Fibroblast of villous mesenchyme (primary cell): ENCODE results near the gene PFDN6. TPM values are rescaled to one million over a fixed set of nuclear protein-coding genes. Genes with fewer than 3 reads are reported as not detected.

ENCODE experiments used
- DNase-seq: peaks from one replicate; pipeline ENCODE4 v3.0.0-alpha.2; 2010; ENCODE audit warnings: low read depth
- H3K4me3 ChIP-seq: 2 replicates; pipeline ENCODE4 v1.5.1; 2011; ENCODE audit warnings: low read depth, mild to moderate bottlenecking, low read length
- total RNA-seq: library from RNA; depleted of rRNA; stranded (reverse); fragments of >200 nt; gene quantifications from 2 replicates; pipeline ENCODE4 v1.2.3, GENCODE V29; 2012
- TF ChIP-seq, protein P1 (sequence below): IDR thresholded peaks from 2 replicates; pipeline ENCODE4 v1.5.1; 2012; ENCODE audit warnings: low read depth, mild to moderate bottlenecking, low read length; ENCODE audit not compliant: insufficient read depth

The PFDN6 gene
- total RNA-seq, 1 donor = 34.5 TPM

- DNase-seq = peak; percentile 82
- TF ChIP-seq, protein P1, sequence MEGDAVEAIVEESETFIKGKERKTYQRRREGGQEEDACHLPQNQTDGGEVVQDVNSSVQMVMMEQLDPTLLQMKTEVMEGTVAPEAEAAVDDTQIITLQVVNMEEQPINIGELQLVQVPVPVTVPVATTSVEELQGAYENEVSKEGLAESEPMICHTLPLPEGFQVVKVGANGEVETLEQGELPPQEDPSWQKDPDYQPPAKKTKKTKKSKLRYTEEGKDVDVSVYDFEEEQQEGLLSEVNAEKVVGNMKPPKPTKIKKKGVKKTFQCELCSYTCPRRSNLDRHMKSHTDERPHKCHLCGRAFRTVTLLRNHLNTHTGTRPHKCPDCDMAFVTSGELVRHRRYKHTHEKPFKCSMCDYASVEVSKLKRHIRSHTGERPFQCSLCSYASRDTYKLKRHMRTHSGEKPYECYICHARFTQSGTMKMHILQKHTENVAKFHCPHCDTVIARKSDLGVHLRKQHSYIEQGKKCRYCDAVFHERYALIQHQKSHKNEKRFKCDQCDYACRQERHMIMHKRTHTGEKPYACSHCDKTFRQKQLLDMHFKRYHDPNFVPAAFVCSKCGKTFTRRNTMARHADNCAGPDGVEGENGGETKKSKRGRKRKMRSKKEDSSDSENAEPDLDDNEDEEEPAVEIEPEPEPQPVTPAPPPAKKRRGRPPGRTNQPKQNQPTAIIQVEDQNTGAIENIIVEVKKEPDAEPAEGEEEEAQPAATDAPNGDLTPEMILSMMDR = no peak
- peak overlapping the region; percentile 96 for H3K4me3 ChIP-seq
These were observed 8.8 kb downstream of the PFDN6 start for GRCh38 chr6:33297956-33298772.

GRCh38 chr6:33298773-33299236, 9.4 kb downstream of the PFDN6 start, which contains the start of gene RGL2:
RGL2 (minus strand) TSS chr6:33298942; CDS start chr6:33298610, 332 bp downstream.
- peak; percentile 58 for DNase-seq
- TF ChIP-seq, protein P1 = no peak
- peak within 1 kb of the TSS; percentile 96 for H3K4me3 ChIP-seq

GRCh38 chr6:33299237-33299944, 10.0 kb downstream of the PFDN6 start:
- H3K4me3 ChIP-seq = peak overlapping the region; percentile 96
- peak; percentile 93 for DNase-seq
- TF ChIP-seq, protein P1 = peak; percentile 83

GRCh38 chr6:33301877-33302276, 12.5 kb downstream of the PFDN6 start:
- TF ChIP-seq, protein P1 = no peak
- no peak overlapping the region for H3K4me3 ChIP-seq
- DNase-seq = no peak

- TF ChIP-seq, protein P1 = no peak
- no peak overlapping the region for H3K4me3 ChIP-seq
- no peak for DNase-seq
These were observed 14.8 kb downstream of the PFDN6 start for GRCh38 chr6:33304216-33304615.

DNA sequence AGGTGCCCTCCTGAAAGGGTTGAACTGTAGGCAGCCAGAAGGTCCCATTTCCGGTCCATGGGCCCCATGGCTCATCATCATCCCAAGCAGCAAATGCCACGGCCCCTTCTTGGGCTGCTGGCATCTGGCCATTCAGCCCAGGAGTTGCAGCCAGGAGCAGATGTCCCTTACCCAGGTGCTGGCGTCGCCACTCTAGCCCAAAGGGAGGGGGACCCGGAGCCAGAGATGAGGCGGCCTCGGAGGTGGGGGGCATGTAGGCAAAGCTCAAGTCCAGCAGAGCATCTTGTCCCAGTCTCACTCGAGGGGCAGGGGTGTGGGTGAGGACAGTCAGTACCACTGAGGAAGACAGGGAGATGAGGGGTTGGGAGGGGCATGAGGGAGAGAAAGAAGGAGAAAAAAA, 15.7 kb downstream of the PFDN6 start:
- TF ChIP-seq, protein P1 = no peak
- H3K4me3 ChIP-seq = no peak overlapping the region
- no peak for DNase-seq
